Measurements from ENCODE around the gene SULF2.

DNA sequence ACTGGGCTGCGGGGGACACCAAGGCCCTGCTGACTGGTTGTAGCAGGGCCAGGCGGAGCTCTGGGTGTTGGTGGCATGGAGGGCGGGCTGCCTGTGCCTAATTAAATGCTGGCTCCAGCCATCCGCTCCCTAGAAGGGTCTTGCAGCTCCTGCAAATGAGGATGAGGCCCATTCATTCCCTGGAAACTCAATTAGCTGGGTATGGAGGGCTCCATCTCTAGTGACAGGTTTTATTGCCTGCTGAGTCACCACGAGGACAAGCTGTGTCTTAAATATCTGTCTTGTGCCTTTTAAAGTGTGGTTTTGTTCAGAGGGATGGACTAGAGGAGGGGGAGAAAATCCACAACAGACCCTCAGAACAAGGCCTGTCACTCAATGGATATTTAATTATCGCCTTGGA, 60.9 kb downstream of the SULF2 start:
- TF ChIP-seq EP300 (IDR thresholded peaks at IDR 0.05; ENCODE audit: borderline replicate concordance) = no peak
- no peak for TF ChIP-seq RAD21 (IDR thresholded peaks at IDR 0.05; ENCODE audit: low read depth)
- TF ChIP-seq NFIC (IDR thresholded peaks at IDR 0.05) = no peak
- no peak for TF ChIP-seq TAF1 (IDR thresholded peaks at IDR 0.05; ENCODE audit: low read depth)
- TF ChIP-seq, protein P1, sequence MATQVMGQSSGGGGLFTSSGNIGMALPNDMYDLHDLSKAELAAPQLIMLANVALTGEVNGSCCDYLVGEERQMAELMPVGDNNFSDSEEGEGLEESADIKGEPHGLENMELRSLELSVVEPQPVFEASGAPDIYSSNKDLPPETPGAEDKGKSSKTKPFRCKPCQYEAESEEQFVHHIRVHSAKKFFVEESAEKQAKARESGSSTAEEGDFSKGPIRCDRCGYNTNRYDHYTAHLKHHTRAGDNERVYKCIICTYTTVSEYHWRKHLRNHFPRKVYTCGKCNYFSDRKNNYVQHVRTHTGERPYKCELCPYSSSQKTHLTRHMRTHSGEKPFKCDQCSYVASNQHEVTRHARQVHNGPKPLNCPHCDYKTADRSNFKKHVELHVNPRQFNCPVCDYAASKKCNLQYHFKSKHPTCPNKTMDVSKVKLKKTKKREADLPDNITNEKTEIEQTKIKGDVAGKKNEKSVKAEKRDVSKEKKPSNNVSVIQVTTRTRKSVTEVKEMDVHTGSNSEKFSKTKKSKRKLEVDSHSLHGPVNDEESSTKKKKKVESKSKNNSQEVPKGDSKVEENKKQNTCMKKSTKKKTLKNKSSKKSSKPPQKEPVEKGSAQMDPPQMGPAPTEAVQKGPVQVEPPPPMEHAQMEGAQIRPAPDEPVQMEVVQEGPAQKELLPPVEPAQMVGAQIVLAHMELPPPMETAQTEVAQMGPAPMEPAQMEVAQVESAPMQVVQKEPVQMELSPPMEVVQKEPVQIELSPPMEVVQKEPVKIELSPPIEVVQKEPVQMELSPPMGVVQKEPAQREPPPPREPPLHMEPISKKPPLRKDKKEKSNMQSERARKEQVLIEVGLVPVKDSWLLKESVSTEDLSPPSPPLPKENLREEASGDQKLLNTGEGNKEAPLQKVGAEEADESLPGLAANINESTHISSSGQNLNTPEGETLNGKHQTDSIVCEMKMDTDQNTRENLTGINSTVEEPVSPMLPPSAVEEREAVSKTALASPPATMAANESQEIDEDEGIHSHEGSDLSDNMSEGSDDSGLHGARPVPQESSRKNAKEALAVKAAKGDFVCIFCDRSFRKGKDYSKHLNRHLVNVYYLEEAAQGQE (IDR thresholded peaks at IDR 0.05; ENCODE audit: low read depth) = no peak
- TF ChIP-seq, protein P2, sequence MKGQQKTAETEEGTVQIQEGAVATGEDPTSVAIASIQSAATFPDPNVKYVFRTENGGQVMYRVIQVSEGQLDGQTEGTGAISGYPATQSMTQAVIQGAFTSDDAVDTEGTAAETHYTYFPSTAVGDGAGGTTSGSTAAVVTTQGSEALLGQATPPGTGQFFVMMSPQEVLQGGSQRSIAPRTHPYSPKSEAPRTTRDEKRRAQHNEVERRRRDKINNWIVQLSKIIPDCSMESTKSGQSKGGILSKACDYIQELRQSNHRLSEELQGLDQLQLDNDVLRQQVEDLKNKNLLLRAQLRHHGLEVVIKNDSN (IDR thresholded peaks at IDR 0.05) = no peak
- TF ChIP-seq TCF12 (IDR thresholded peaks at IDR 0.05; ENCODE audit: low read depth) = no peak
- TF ChIP-seq FOXM1 (IDR thresholded peaks at IDR 0.05; ENCODE audit: borderline replicate concordance, low read depth) = no peak
- TF ChIP-seq, protein P3, sequence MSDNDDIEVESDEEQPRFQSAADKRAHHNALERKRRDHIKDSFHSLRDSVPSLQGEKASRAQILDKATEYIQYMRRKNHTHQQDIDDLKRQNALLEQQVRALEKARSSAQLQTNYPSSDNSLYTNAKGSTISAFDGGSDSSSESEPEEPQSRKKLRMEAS (IDR thresholded peaks at IDR 0.05) = no peak
